ENCODE measurements around the gene MSL1. TPM values are rescaled to one million over a fixed set of nuclear protein-coding genes. Genes with fewer than 3 reads are reported as not detected.

The MSL1 gene
- total RNA-seq, 2 donors from 2014 or later: 77.0 to 81.0 TPM

DNA sequence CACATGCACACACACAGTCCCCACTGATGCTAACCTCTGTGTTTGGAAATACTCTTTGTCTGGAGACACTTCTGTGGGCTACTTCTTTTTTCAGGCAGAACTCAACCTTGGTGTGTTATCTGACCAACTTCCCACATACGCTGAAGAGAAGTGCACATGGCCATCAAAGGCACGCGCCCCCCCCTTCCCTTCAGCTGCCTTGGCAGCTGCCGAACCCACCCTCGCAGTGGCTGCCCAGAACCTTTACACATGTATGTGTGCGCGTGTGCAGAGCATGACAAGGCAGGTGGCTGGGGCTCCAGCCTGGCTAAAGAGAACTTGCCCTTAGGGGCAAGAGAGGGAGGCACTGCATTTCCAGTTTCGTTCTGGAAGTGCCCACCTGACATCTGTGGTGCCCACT is 59.4 kb downstream of the MSL1 start:
- Histone ChIP-seq H3K27me3 (no peaks in the 10 kb centered on the region), H3K4me1 (peaks cover 11% of the 10 kb centered on the region), H3K9ac (ENCODE audit: low read depth in 2 of 2, low read length in 2 of 2) (peak overlapping the region in 1 of 2 donors; percentile 88), H3K36me3 (no peaks in the 10 kb centered on the region), H3K9me3 (no peaks in the 10 kb centered on the region), H3K4me3 (no peak overlapping the region), H3K27ac (peak overlapping the region; percentile 86)
- intact Hi-C loops (cut with DNase I): no loop called here
- TF ChIP-seq, protein P1, sequence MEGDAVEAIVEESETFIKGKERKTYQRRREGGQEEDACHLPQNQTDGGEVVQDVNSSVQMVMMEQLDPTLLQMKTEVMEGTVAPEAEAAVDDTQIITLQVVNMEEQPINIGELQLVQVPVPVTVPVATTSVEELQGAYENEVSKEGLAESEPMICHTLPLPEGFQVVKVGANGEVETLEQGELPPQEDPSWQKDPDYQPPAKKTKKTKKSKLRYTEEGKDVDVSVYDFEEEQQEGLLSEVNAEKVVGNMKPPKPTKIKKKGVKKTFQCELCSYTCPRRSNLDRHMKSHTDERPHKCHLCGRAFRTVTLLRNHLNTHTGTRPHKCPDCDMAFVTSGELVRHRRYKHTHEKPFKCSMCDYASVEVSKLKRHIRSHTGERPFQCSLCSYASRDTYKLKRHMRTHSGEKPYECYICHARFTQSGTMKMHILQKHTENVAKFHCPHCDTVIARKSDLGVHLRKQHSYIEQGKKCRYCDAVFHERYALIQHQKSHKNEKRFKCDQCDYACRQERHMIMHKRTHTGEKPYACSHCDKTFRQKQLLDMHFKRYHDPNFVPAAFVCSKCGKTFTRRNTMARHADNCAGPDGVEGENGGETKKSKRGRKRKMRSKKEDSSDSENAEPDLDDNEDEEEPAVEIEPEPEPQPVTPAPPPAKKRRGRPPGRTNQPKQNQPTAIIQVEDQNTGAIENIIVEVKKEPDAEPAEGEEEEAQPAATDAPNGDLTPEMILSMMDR (IDR thresholded peaks at IDR 0.05): no peak
- DNase-seq: no peak

- Histone ChIP-seq H3K27ac (no peak overlapping the region), H3K27me3 (no peaks in the 10 kb centered on the region), H3K4me1 (peaks cover 5% of the 10 kb centered on the region), H3K9me3 (no peaks in the 10 kb centered on the region), H3K36me3 (no peaks in the 10 kb centered on the region), H3K4me3 (no peak overlapping the region), H3K9ac (ENCODE audit: low read depth in 2 of 2, low read length in 2 of 2) (no peak overlapping the region)
- no peak for DNase-seq
- TF ChIP-seq, protein P1 (IDR thresholded peaks at IDR 0.05): no peak
- intact Hi-C loops (cut with DNase I): no loop called here
Observed at GRCh38 chr17:40182606-40183005, 60.8 kb downstream of the MSL1 start.

Small RNA genes within 50 kb of the gene (microRNA-seq; reads per million reads assigned to microRNA genes)
- 2.2 reads per million for gene MIR6866

Other genes starting within 250 kb of the MSL1 start
- 10 to 100 TPM; 68.2 to 79.7 TPM for gene GSDMB, start 203.3 kb upstream of the MSL1 start, total RNA-seq
- 10 to 100 TPM; 57.2 to 69.3 TPM for gene ORMDL3, start 194.4 kb upstream of the MSL1 start, total RNA-seq
- gene LRRC3C, start 194.2 kb upstream of the MSL1 start, total RNA-seq: not detected
- under 1 TPM; 0.17 to 0.90 TPM for gene GSDMA, start 159.0 kb upstream of the MSL1 start, total RNA-seq
- 100 to 1,000 TPM; 106 to 152 TPM for gene PSMD3, start 141.2 kb upstream of the MSL1 start, total RNA-seq
- gene CSF3, start 106.5 kb upstream of the MSL1 start, total RNA-seq: under 1 TPM in 1 of 2 donors, not detected in 1; 0.37 TPM
- 100 to 1,000 TPM in 1 of 2 donors, 10 to 100 TPM in 1; 80.1 to 111 TPM for gene MED24, start 67.6 kb upstream of the MSL1 start, total RNA-seq
- 10 to 100 TPM; 40.3 to 44.5 TPM for gene THRA, start 59.0 kb upstream of the MSL1 start, total RNA-seq
- gene NR1D1, start 21.4 kb upstream of the MSL1 start, total RNA-seq: 10 to 100 TPM in 1 of 2 donors, 1 to 10 TPM in 1; 4.8 to 18.8 TPM
- gene CASC3, start 18.6 kb downstream of the MSL1 start, total RNA-seq: 10 to 100 TPM; 53.8 to 55.3 TPM
- 100 to 1,000 TPM in 1 of 2 donors, 10 to 100 TPM in 1; 98.2 to 108 TPM for gene RAPGEFL1, start 55.5 kb downstream of the MSL1 start, total RNA-seq
- 10 to 100 TPM; 34.5 to 42.0 TPM for gene WIPF2, start 97.3 kb downstream of the MSL1 start, total RNA-seq
- gene CDC6, start 165.9 kb downstream of the MSL1 start, total RNA-seq: 10 to 100 TPM in 1 of 2 donors, 1 to 10 TPM in 1; 8.5 to 40.8 TPM
- gene RARA, start 187.2 kb downstream of the MSL1 start, total RNA-seq: 10 to 100 TPM; 25.6 to 46.7 TPM
- under 1 TPM; 0.40 to 0.85 TPM for gene GJD3, start 242.8 kb downstream of the MSL1 start, total RNA-seq

Measured in colonic mucosa (tissue), 4 donors.